Caco-2 (cell line): Measurements from ENCODE around the gene NCF4. TPM values are rescaled to one million over a fixed set of nuclear protein-coding genes. Genes with fewer than 3 reads are reported as not detected.

Experiments
- BruUV-seq: library from RNA; stranded (reverse); fragments of 400-500 nt; replicated peaks from 2 replicates; lab custom pipeline; 2021; lab: Mats Ljungman, UMichigan
- CTCF ChIA-PET: fragments of 300-600 bp; sonication (Branson Sonifier 250); formaldehyde crosslinking; loops from one replicate; lab custom pipeline; 2022; ENCODE audit warnings: antibody characterized with exemption; lab: Charles Lee
- POLR2A ChIA-PET: fragments of 300-600 bp; sonication (Branson Sonifier 250); formaldehyde crosslinking; loops from one replicate; lab custom pipeline; 2022; ENCODE audit warnings: antibody characterized with exemption; lab: Charles Lee
- DNase-seq, 2 experiments: peaks; one replicate each; pipeline versions ENCODE4 v3.0.0 to v3.0.0-alpha.2; 2020 to 2022
- H3K27me3 ChIP-seq: replicated peaks from 2 replicates; pipeline ENCODE4 v1.6.0; 2011; ENCODE audit warnings: low read length; ENCODE audit not compliant: control insufficient read depth, insufficient read depth
- H3K36me3 ChIP-seq: 2 replicates; pipeline ENCODE4 v1.5.1; 2011; ENCODE audit warnings: low read length; ENCODE audit not compliant: control insufficient read depth, insufficient read depth
- H3K4me1 ChIP-seq: fragments of 250-450 bp; sonication (Bioruptor Pico); 2 replicates; pipeline ENCODE4 v1.5.1; 2020; ENCODE audit warnings: mild to moderate bottlenecking
- H3K4me3 ChIP-seq: 2 replicates; pipeline ENCODE4 v1.5.1; 2011; ENCODE audit warnings: low read depth, mild to moderate bottlenecking, control low read depth, low read length
- H3K9me3 ChIP-seq: fragments of 250-450 bp; sonication (Bioruptor Pico); 2 replicates; pipeline ENCODE4 v1.5.1; 2020; ENCODE audit warnings: mild to moderate bottlenecking, moderate library complexity
- H3K27ac Mint-ChIP-seq: one replicate; pipeline ENCODE4 v1.8.0; 2022; ENCODE audit warnings: mixed read lengths; ENCODE audit not compliant: unreplicated experiment
- H3K27me3 Mint-ChIP-seq: one replicate; pipeline ENCODE4 v1.8.0; 2022; ENCODE audit warnings: mixed read lengths; ENCODE audit not compliant: insufficient read depth, unreplicated experiment
- H3K36me3 Mint-ChIP-seq: one replicate; pipeline ENCODE4 v1.8.0; 2022; ENCODE audit warnings: mild to moderate bottlenecking, mixed read lengths; ENCODE audit not compliant: insufficient read depth, unreplicated experiment
- H3K4me1 Mint-ChIP-seq: one replicate; pipeline ENCODE4 v1.8.0; 2022; ENCODE audit warnings: low read depth, mixed read lengths; ENCODE audit not compliant: unreplicated experiment
- H3K4me3 Mint-ChIP-seq: one replicate; pipeline ENCODE4 v1.8.0; 2022; ENCODE audit warnings: mild to moderate bottlenecking, moderate library complexity, mixed read lengths; ENCODE audit not compliant: unreplicated experiment
- H3K9me3 Mint-ChIP-seq: one replicate; pipeline ENCODE4 v1.8.0; 2022; ENCODE audit warnings: mixed read lengths; ENCODE audit not compliant: unreplicated experiment
- intact Hi-C: fragments of 100-400 bp; cut with micrococcal nuclease; formaldehyde crosslinking; loops from one replicate; pipeline ENCODE4 v1.10.0; 2022; ENCODE audit not compliant: unreplicated experiment
- total RNA-seq: library from RNA; stranded (reverse); gene quantifications from 2 replicates; pipeline ENCODE4 v1.2.3, GENCODE V29; 2022
- TF ChIP-seq, protein P1 (sequence below), 2 experiments: fragments of 200-600 bp in 1 of 2; IDR thresholded peaks; 1 replicate in 1 of 2; 2 replicates in 1 of 2; pipeline versions ENCODE4 v1.5.1 to v1.8.0; 2011 to 2022; ENCODE audit warnings: antibody characterized with exemption in 1 of 2, control low read depth in 1 of 2, inconsistent platforms in 1 of 2, low read depth in 1 of 2, low read length in 1 of 2, mild to moderate bottlenecking in 1 of 2, moderate library complexity in 1 of 2; ENCODE audit not compliant: insufficient read depth in 1 of 2, severe bottlenecking in 1 of 2, unreplicated experiment in 1 of 2

NCF4 gene
- total RNA-seq, 1 experiment from 2014 or later: not detected

DNA sequence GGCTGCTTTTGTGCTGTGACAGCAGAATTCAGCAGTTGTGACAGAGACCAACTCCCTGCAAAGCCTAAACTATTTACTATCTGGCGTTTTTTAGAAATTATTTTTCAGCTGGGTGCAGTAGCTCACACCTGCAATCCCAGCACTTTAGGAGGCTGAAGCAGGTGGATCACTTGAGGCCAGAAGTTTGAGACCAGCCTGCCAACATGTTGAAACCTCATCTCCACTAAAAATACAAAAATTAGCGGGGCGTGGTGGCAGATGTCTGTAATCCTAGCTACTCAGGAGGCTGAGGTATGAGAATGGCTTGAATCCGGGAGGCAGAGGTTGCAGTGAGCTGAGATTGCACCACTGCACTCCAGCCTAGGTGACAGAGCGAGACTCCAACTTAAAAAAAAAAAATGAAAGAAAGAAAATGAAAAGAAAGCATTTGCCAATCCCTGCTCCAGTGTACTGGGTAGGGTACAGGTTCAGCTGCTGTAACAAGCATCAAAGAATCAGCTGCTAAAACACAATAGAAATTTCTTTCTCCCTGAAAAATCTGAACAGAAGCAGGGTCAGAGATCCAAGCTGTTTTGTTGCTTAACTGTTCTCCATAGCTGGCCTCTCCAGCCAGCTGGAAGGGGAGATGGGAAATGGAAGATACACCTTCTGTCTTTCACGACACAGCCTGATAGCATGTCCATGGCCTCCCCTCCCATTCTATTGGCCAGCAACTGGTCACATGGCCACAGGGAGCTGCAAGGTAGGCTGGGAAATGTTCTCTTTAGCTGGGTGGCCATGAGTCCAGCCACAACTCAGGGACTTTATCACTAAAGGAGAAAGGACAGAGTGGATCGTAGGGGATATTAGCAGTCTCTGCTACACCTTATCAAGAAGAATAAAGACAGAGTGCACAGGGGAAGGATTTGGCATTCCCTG, 8.5 kb upstream of the NCF4 start:
- H3K9me3 ChIP-seq: no peaks in the 10 kb centered on the region
- BruUV-seq: no TSS peak
- H3K36me3 Mint-ChIP-seq: no peaks in the 10 kb centered on the region
- ChIA-PET POLR2A (no interaction called here), CTCF (interaction anchor here (0.5 to 0.7 kb wide), 2 partner anchors 79 to 191 kb away, joined by 3 to 4 read pairs; no protein-coding TSS in a partner anchor)
- H3K27ac Mint-ChIP-seq: no peak overlapping the region
- H3K27me3 Mint-ChIP-seq: peaks cover 28% of the 10 kb centered on the region
- TF ChIP-seq, protein P1, sequence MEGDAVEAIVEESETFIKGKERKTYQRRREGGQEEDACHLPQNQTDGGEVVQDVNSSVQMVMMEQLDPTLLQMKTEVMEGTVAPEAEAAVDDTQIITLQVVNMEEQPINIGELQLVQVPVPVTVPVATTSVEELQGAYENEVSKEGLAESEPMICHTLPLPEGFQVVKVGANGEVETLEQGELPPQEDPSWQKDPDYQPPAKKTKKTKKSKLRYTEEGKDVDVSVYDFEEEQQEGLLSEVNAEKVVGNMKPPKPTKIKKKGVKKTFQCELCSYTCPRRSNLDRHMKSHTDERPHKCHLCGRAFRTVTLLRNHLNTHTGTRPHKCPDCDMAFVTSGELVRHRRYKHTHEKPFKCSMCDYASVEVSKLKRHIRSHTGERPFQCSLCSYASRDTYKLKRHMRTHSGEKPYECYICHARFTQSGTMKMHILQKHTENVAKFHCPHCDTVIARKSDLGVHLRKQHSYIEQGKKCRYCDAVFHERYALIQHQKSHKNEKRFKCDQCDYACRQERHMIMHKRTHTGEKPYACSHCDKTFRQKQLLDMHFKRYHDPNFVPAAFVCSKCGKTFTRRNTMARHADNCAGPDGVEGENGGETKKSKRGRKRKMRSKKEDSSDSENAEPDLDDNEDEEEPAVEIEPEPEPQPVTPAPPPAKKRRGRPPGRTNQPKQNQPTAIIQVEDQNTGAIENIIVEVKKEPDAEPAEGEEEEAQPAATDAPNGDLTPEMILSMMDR (IDR thresholded peaks at IDR 0.05; ENCODE audit: insufficient read depth in 1 of 2, low read depth in 1 of 2, low read length in 1 of 2, severe bottlenecking in 1 of 2, unreplicated experiment in 1 of 2): no peak
- intact Hi-C loops: no loop called here
- peaks cover 10% of the 10 kb centered on the region for H3K9me3 Mint-ChIP-seq
- DNase-seq: no peak
- no peak overlapping the region for H3K4me3 ChIP-seq
- H3K4me1 ChIP-seq: no peaks in the 10 kb centered on the region
- H3K36me3 ChIP-seq: no peaks in the 10 kb centered on the region
- no peak overlapping the region for H3K4me3 Mint-ChIP-seq
- peaks cover 1% of the 10 kb centered on the region; the same call in 1 of the 2 replicates for H3K27me3 ChIP-seq
- H3K4me1 Mint-ChIP-seq: peaks cover 6% of the 10 kb centered on the region

DNA sequence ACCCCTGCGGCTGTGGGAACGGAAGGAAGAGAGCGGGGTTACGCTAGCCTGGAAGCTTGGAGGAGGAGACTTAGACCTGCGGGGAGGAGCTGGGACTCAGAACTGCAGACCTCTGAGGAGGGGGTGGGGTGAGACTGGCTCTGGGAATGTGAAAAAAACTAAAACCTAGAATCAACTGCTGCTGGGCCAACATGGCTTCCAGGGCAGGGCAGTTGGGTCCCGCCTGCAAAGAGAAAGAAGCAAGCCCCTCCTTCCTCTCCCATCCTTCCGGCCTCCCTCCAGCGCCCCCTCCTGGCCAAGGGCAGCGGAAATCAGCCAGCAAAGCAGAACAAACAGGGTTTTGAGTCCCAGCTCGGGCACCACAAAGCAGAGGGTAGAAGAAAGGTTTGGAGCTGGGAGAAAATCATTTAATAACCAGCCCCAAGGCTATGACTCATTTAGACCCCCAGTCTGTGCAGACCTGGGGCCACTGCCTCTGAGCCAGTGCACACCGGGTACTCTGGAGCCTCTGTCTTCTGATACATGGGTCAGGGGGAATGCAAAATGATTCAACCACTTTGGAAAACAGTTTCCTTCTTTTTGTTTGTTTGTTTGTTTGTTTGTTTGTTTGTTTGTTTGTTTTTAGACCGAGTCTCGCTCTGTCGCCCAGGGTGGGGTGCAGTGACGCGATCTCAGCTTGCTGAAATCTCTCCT, 7.3 kb upstream of the NCF4 start:
- Mint-ChIP-seq H3K9me3 (peaks cover 10% of the 10 kb centered on the region), H3K4me3 (no peak overlapping the region), H3K27ac (no peak overlapping the region), H3K36me3 (no peaks in the 10 kb centered on the region), H3K27me3 (peaks cover 25% of the 10 kb centered on the region), H3K4me1 (peaks cover 6% of the 10 kb centered on the region)
- H3K9me3 ChIP-seq: no peaks in the 10 kb centered on the region
- BruUV-seq: no TSS peak
- H3K4me1 ChIP-seq: no peaks in the 10 kb centered on the region
- no peak overlapping the region for H3K4me3 ChIP-seq
- ChIA-PET POLR2A (no interaction called here), CTCF (no interaction called here)
- H3K36me3 ChIP-seq: no peaks in the 10 kb centered on the region
- intact Hi-C loops: no loop called here
- H3K27me3 ChIP-seq: peaks cover 1% of the 10 kb centered on the region; the same call in 1 of the 2 replicates
- TF ChIP-seq, protein P1 (IDR thresholded peaks at IDR 0.05; ENCODE audit: insufficient read depth in 1 of 2, low read depth in 1 of 2, low read length in 1 of 2, severe bottlenecking in 1 of 2, unreplicated experiment in 1 of 2): peak; percentile 28 to 55
- peak; percentile 56 to 60 for DNase-seq

DNA sequence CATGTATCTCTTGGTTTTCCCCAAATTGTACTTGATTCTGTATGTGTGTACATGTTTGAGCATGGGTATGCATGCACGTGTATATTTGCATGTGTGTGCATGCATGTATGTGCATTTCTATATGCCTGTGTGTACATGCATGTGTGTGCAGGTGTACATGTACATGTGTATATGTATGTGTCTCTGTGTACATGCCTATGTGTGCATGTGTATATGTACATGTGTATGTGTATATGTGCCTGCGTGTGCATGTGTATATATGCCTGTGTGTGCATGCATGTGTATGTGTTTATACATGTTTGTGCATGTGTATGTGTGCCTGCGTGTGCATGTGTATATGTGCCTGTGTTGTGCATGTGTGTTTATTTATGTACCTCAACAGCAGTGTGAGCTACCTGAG, 5.3 kb upstream of the NCF4 start:
- peaks cover 13% of the 10 kb centered on the region for H3K27me3 Mint-ChIP-seq

More for the DNA sequence above, 5.3 kb upstream of the NCF4 start:
- BruUV-seq: no TSS peak
- DNase-seq: no peak
- intact Hi-C loops: no loop called here
- ChIA-PET CTCF (interaction anchor here (0.8 to 1.5 kb wide), 7 partner anchors 8 to 314 kb away, joined by 3 to 20 read pairs (median 4); partner anchors contain the start of gene IFT27), POLR2A (no interaction called here)
- peaks cover 6% of the 10 kb centered on the region for H3K4me1 Mint-ChIP-seq
- H3K9me3 ChIP-seq: no peaks in the 10 kb centered on the region
- H3K4me3 ChIP-seq: no peak overlapping the region
- peaks cover 1% of the 10 kb centered on the region; the same call in 1 of the 2 replicates for H3K27me3 ChIP-seq
- H3K9me3 Mint-ChIP-seq: peaks cover 10% of the 10 kb centered on the region
- TF ChIP-seq, protein P1 (IDR thresholded peaks at IDR 0.05; ENCODE audit: insufficient read depth in 1 of 2, low read depth in 1 of 2, low read length in 1 of 2, severe bottlenecking in 1 of 2, unreplicated experiment in 1 of 2): no peak
- no peaks in the 10 kb centered on the region for H3K36me3 ChIP-seq
- H3K27ac Mint-ChIP-seq: no peak overlapping the region
- H3K4me3 Mint-ChIP-seq: no peak overlapping the region
- no peaks in the 10 kb centered on the region for H3K4me1 ChIP-seq
- H3K36me3 Mint-ChIP-seq: no peaks in the 10 kb centered on the region
